Activated CD4-positive, alpha-beta T cell treated with anti-CD3 and anti-CD28 coated beads, Interleukin-2, amount 10 ng/mL, durations not matched to agents 7 days and 5 days (primary cell): ENCODE measurements around the gene DUSP28. TPM values are rescaled to one million over a fixed set of nuclear protein-coding genes. Genes with fewer than 3 reads are reported as not detected.
"Not testable (repeated sequence)": the region's sequence is repeated elsewhere in the genome, so short reads cannot be mapped to it uniquely, and the experiment has no call there.

Source experiments
- CTCF ChIA-PET: fragments of 350-600 bp; sonication (Branson Sonifier 250); formaldehyde crosslinking; loops from one replicate; lab custom pipeline; 2021; ENCODE audit warnings: antibody characterized with exemption; lab: Charles Lee
- POLR2A ChIA-PET: fragments of 350-600 bp; sonication (Branson Sonifier 250); formaldehyde crosslinking; loops from one replicate; lab custom pipeline; 2021; ENCODE audit warnings: antibody characterized with exemption; lab: Charles Lee
- DNase-seq: peaks from one replicate; pipeline ENCODE4 v3.0.0-alpha.2; 2020
- H3K27ac Mint-ChIP-seq: one replicate; pipeline ENCODE4 v1.8.0; 2021; ENCODE audit warnings: mild to moderate bottlenecking, moderate library complexity, mixed read lengths
- H3K27me3 Mint-ChIP-seq: one replicate; pipeline ENCODE4 v1.8.0; 2021; ENCODE audit warnings: mixed read lengths
- H3K36me3 Mint-ChIP-seq: one replicate; pipeline ENCODE4 v1.8.0; 2021; ENCODE audit warnings: low read depth, mixed read lengths
- H3K4me1 Mint-ChIP-seq: one replicate; pipeline ENCODE4 v1.8.0; 2021; ENCODE audit warnings: mixed read lengths
- H3K4me3 Mint-ChIP-seq: one replicate; pipeline ENCODE4 v1.8.0; 2021; ENCODE audit warnings: mild to moderate bottlenecking, moderate library complexity, mixed read lengths
- H3K9me3 Mint-ChIP-seq: one replicate; pipeline ENCODE4 v1.8.0; 2021; ENCODE audit warnings: mixed read lengths
- total RNA-seq, 2 experiments: library from RNA; stranded (reverse); gene quantifications; one replicate each; pipeline ENCODE4 v1.2.3, GENCODE V29; 2021

The DUSP28 gene
- total RNA-seq, 2 experiments from 2014 or later = 9.6 to 11.6 TPM

GRCh38 chr2:240520130-240520973 is 39.8 kb upstream of the DUSP28 start:
- Mint-ChIP-seq H3K9me3 (peaks cover 22% of the 10 kb centered on the region), H3K4me3 (no peak overlapping the region), H3K36me3 (peaks cover 37% of the 10 kb centered on the region), H3K4me1 (peaks cover 3% of the 10 kb centered on the region), H3K27ac (no peak overlapping the region), H3K27me3 (peaks cover 4% of the 10 kb centered on the region)
- DNase-seq = no peak
- POLR2A ChIA-PET = interaction anchor here (0.6 kb wide), 1 partner anchor 40 kb away, joined by 3 read pairs; no protein-coding TSS in a partner anchor
- CTCF ChIA-PET = interaction anchor here (2.2 kb wide), 1 partner anchor 22 kb away, joined by 5 read pairs; no protein-coding TSS in a partner anchor

GRCh38 chr2:240520974-240521350 is 39.2 kb upstream of the DUSP28 start:
- peaks cover 25% of the 10 kb centered on the region for H3K9me3 Mint-ChIP-seq

GRCh38 chr2:240521885-240522284 is 38.3 kb upstream of the DUSP28 start:
- DNase-seq, POLR2A ChIA-PET, H3K4me1 Mint-ChIP-seq, H3K4me3 Mint-ChIP-seq, H3K27me3 Mint-ChIP-seq, H3K27ac Mint-ChIP-seq: not testable (repeated sequence)
- CTCF ChIA-PET = interaction anchor here (0.8 kb wide), 1 partner anchor 44 kb away, joined by 3 read pairs; no protein-coding TSS in a partner anchor
- Mint-ChIP-seq H3K9me3 (peaks cover 30% of the 10 kb centered on the region), H3K36me3 (peaks cover 50% of the 10 kb centered on the region)

More at GRCh38 chr2:240520974-240521350, 39.2 kb upstream of the DUSP28 start:
- POLR2A ChIA-PET = no interaction called here
- DNase-seq = no peak
- Mint-ChIP-seq H3K36me3 (peaks cover 42% of the 10 kb centered on the region), H3K27ac (no peak overlapping the region), H3K4me3 (no peak overlapping the region), H3K27me3 (peaks cover 4% of the 10 kb centered on the region), H3K4me1 (peaks cover 3% of the 10 kb centered on the region)
- CTCF ChIA-PET = no interaction called here

GRCh38 chr2:240522406-240522805 is 37.8 kb upstream of the DUSP28 start:
- ChIA-PET CTCF (no interaction called here), POLR2A (no interaction called here)
- H3K9me3 Mint-ChIP-seq = peaks cover 34% of the 10 kb centered on the region
- peaks cover 55% of the 10 kb centered on the region for H3K36me3 Mint-ChIP-seq
- H3K27ac Mint-ChIP-seq = no peak overlapping the region
- DNase-seq = no peak
- H3K27me3 Mint-ChIP-seq = peaks cover 4% of the 10 kb centered on the region
- no peak overlapping the region for H3K4me3 Mint-ChIP-seq
- H3K4me1 Mint-ChIP-seq = peaks cover 3% of the 10 kb centered on the region

GRCh38 chr2:240523451-240524281 is 36.5 kb upstream of the DUSP28 start:
- H3K4me1 Mint-ChIP-seq = peaks cover 3% of the 10 kb centered on the region
- H3K4me3 Mint-ChIP-seq = no peak overlapping the region
- ChIA-PET POLR2A (no interaction called here), CTCF (interaction anchor here (0.9 kb wide), 1 partner anchor 9 kb away, joined by 5 read pairs; no protein-coding TSS in a partner anchor)
- peaks cover 4% of the 10 kb centered on the region for H3K27me3 Mint-ChIP-seq
- no peak for DNase-seq
- peaks cover 66% of the 10 kb centered on the region for H3K36me3 Mint-ChIP-seq
- H3K9me3 Mint-ChIP-seq = peaks cover 38% of the 10 kb centered on the region
- H3K27ac Mint-ChIP-seq = no peak overlapping the region

GRCh38 chr2:240524963-240525718 is 35.0 kb upstream of the DUSP28 start:
- H3K36me3 Mint-ChIP-seq = peaks cover 78% of the 10 kb centered on the region
- peaks cover 46% of the 10 kb centered on the region for H3K9me3 Mint-ChIP-seq
- peaks cover 4% of the 10 kb centered on the region for H3K27me3 Mint-ChIP-seq
- CTCF ChIA-PET = no interaction called here
- DNase-seq = no peak
- peaks cover 3% of the 10 kb centered on the region for H3K4me1 Mint-ChIP-seq
- no peak overlapping the region for H3K4me3 Mint-ChIP-seq
- POLR2A ChIA-PET = no interaction called here
- no peak overlapping the region for H3K27ac Mint-ChIP-seq

GRCh38 chr2:240525802-240526201 is 34.4 kb upstream of the DUSP28 start:
- CTCF ChIA-PET = no interaction called here
- POLR2A ChIA-PET = no interaction called here
- peaks cover 49% of the 10 kb centered on the region for H3K9me3 Mint-ChIP-seq
- peaks cover 81% of the 10 kb centered on the region for H3K36me3 Mint-ChIP-seq
- H3K4me1 Mint-ChIP-seq = peaks cover under 1% of the 10 kb centered on the region
- H3K27me3 Mint-ChIP-seq = peaks cover under 1% of the 10 kb centered on the region
- H3K4me3 Mint-ChIP-seq = no peak overlapping the region
- no peak overlapping the region for H3K27ac Mint-ChIP-seq
- DNase-seq = no peak

GRCh38 chr2:240526521-240526920 is 33.6 kb upstream of the DUSP28 start:
- Mint-ChIP-seq H3K9me3 (peaks cover 55% of the 10 kb centered on the region), H3K27ac (no peak overlapping the region), H3K36me3 (peaks cover 88% of the 10 kb centered on the region), H3K4me1 (no peaks in the 10 kb centered on the region), H3K27me3 (no peaks in the 10 kb centered on the region), H3K4me3 (no peak overlapping the region)
- CTCF ChIA-PET = no interaction called here
- DNase-seq = no peak
- POLR2A ChIA-PET = no interaction called here

- POLR2A ChIA-PET = no interaction called here
- no peak overlapping the region for H3K4me3 Mint-ChIP-seq
- H3K27ac Mint-ChIP-seq = no peak overlapping the region
- DNase-seq = no peak
- CTCF ChIA-PET = no interaction called here
- H3K36me3 Mint-ChIP-seq = peaks cover 93% of the 10 kb centered on the region
- peaks cover 60% of the 10 kb centered on the region for H3K9me3 Mint-ChIP-seq
- no peaks in the 10 kb centered on the region for H3K27me3 Mint-ChIP-seq
- H3K4me1 Mint-ChIP-seq = no peaks in the 10 kb centered on the region
Observed at GRCh38 chr2:240527153-240527750, 32.9 kb upstream of the DUSP28 start.

GRCh38 chr2:240528406-240529040 is 31.6 kb upstream of the DUSP28 start:
- H3K4me3 Mint-ChIP-seq = no peak overlapping the region

GRCh38 chr2:240529344-240529999 is 30.7 kb upstream of the DUSP28 start:
- Mint-ChIP-seq H3K4me1 (no peaks in the 10 kb centered on the region), H3K27ac (no peak overlapping the region), H3K9me3 (peaks cover 57% of the 10 kb centered on the region), H3K4me3 (no peak overlapping the region), H3K27me3 (no peaks in the 10 kb centered on the region), H3K36me3 (peaks cover 89% of the 10 kb centered on the region)
- ChIA-PET POLR2A (no interaction called here), CTCF (interaction anchor here (1.4 kb wide), 1 partner anchor 12 kb away, joined by 3 read pairs; no protein-coding TSS in a partner anchor)
- DNase-seq = no peak

More at GRCh38 chr2:240528406-240529040, 31.6 kb upstream of the DUSP28 start:
- no peak for DNase-seq
- no peak overlapping the region for H3K27ac Mint-ChIP-seq
- POLR2A ChIA-PET = no interaction called here
- H3K27me3 Mint-ChIP-seq = no peaks in the 10 kb centered on the region
- H3K36me3 Mint-ChIP-seq = peaks cover 91% of the 10 kb centered on the region
- H3K9me3 Mint-ChIP-seq = peaks cover 58% of the 10 kb centered on the region
- CTCF ChIA-PET = interaction anchor here (0.9 to 1.4 kb wide), 2 partner anchors 11 to 14 kb away, joined by 3 read pairs; no protein-coding TSS in a partner anchor
- H3K4me1 Mint-ChIP-seq = no peaks in the 10 kb centered on the region
